Ammon's horn (tissue), 1 donor: Measurements from ENCODE around the gene RAB14.

Experiments used
- DNase-seq: peaks from one replicate; pipeline ENCODE4 v3.0.0-alpha.2; 2016; ENCODE audit warnings: low spot score

Gene RAB14

GRCh38 chr9:121201738-121202533, at the start of gene RAB14:
TSS of gene RAB14 (minus strand) at chr9:121201869. CDS start at chr9:121193412, 8,457 bp downstream.
- DNase-seq = peak; percentile 99

GRCh38 chr9:121249563-121249962, 47.9 kb upstream of the RAB14 start:
- DNase-seq = no peak

DNA sequence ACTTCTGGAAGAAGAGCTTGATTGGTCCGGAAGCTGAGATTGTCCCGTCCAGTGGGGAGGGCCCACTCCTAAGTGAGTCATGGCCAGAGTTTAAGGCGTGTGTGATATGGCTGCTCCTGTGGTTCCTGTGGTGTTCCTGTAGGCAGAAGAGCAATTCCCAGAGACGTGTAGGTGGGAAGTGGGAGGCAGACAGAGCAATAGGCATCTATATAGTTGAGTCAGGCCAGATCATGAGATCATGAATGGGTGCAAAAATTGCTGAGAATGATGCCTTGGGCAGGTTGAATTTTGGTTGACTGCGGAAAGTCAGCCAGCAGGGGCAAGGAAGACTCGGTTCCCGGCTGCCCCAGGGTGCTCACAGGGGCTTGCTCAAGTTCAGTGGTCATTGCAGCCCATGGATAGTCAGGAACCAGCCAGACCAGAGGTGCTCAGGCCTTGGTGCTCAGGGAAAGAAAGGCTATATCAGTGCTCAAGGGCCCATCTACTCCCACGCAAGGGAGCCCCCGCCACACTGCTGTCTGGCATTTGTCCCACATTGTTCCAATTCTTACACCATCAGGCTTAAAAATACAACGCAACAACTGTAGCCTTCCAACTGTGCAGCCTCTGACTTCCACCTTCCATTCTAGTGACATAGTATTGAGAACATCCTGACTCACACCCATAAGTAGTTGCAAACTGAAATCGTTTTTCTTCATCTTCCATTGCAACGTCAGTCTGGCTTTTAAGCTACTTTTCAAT, 45.3 kb upstream of the RAB14 start:
- DNase-seq = no peak

DNA sequence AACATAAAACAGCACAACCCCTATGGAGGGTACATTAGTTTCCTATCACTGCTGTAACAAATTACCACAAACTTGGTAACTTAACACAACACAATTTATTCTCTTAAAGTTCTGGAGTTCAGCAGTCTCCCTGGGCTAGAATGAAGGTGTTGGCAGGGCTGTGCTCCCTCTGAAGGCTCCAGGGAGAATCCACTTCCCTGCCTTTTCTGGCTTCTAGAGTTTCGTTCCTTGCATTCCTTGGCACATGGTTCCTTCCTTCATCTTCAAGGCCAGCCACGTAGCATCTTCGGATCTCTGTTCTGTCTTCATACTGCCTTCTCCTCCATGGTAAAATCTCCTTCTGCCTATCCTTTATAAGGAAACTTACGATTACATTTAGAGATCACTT, 41.3 kb upstream of the RAB14 start:
- DNase-seq = no peak

GRCh38 chr9:121242219-121242958, 40.7 kb upstream of the RAB14 start:
- DNase-seq = no peak

- DNase-seq = no peak
These were observed 38.9 kb upstream of the RAB14 start for GRCh38 chr9:121240472-121241135.

- DNase-seq = no peak
These were observed 38.2 kb upstream of the RAB14 start for GRCh38 chr9:121239851-121240250.

DNA sequence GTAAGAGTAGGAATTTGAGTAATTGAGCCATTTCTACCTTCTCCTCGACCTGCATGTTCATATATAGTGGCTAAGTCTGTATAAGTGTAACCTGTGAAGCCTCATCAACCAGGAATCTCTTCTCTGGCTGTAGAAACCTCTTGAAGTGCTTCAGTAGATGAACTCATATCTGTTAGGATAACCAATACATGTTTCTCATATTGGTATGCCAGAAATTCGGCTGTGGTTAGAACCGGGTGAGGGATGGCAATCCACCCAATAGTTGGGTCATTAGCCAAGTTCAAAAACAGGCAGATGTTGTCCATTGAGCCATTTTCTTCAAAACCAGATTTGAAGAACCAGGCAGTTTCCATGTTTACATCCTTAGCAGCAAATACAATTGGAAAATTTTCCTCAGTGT, 37.4 kb upstream of the RAB14 start:
- no peak for DNase-seq

DNA sequence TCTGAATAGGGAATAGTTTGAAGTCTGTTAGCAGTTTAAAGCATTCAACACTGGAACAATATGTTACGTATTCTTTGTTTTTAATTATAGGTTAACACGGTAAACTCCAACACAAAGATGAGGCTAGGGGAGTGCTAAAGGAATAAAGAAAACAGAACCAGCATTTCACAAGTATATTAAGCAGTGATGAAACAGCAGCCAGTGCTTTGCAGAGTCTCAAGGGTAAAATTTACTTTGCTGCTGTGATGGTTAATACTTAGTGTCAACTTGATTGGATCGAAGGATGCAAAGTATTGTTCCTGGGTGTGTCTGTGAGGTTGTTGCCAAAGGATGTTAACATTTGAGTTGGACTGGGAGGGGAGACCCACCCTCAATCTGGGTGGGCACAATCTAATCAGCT, 36.2 kb upstream of the RAB14 start:
- no peak for DNase-seq

- DNase-seq = no peak
These were observed 33.8 kb upstream of the RAB14 start for GRCh38 chr9:121235512-121235911.

DNA sequence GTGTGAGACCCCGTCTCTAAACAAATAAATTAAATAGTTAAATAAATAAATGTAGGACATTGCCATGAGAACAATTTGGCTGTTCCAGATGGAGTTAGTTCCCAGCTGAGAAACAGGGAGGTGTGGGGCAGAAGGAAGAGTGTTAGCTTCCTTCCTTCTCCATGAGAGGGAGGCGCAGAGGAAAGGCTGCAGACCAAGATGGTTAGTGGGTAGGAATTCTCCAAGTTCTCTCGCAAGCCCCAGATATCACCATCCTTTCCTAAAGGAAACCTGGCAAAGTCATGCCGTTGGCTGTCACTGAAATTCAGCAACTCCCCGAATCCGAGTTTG, 33.1 kb upstream of the RAB14 start:
- DNase-seq = no peak

GRCh38 chr9:121233906-121234831, 32.5 kb upstream of the RAB14 start:
- no peak for DNase-seq

- no peak for DNase-seq
These were observed 30.6 kb upstream of the RAB14 start for GRCh38 chr9:121232251-121232650.

- no peak for DNase-seq
These were observed 28.6 kb upstream of the RAB14 start for GRCh38 chr9:121230256-121230655.

GRCh38 chr9:121227862-121228261, 26.2 kb upstream of the RAB14 start:
- DNase-seq = no peak

DNA sequence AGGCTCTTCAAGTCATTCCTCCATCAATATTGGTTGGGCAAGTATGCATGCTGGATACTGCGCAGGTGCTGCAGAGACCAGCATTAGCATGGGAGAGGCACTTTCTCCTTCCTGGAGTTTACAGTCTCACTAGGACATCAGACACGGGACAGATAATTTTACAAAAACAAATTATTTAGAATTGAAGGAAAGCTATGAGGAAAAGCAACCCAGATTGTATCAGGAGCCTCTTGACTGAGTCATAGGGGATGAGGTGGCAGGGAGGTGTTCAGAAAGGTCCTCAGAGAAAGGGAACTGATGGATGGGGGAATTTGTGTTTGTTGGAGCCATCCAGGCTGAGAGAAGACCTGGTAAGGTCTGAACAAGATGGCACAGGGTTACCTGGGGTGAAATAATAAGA, 24.5 kb upstream of the RAB14 start:
- no peak for DNase-seq

- no peak for DNase-seq
These were observed 23.6 kb upstream of the RAB14 start for GRCh38 chr9:121225240-121225639.

- DNase-seq = peak; percentile 45
These were observed 21.0 kb upstream of the RAB14 start for GRCh38 chr9:121222524-121223171.

DNA sequence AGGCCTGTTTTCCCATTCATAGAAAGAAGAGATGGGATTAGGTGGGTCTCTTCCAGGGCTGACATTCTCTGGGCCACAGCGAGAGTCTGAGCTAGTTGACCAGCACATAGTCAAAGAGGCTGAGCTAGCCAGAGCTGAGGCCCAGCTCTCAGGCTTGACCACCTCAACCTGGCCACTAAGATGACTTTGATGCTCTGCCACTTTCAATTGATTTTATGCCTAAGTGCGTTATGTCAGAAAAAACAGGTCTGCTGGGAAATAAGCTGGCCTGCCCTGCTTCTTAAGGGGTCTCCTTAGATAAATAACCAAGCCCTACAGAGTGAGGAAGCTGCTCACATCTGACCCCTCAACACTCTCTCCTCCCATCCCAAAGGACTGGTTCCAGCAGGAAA, 20.0 kb upstream of the RAB14 start:
- no peak for DNase-seq

DNA sequence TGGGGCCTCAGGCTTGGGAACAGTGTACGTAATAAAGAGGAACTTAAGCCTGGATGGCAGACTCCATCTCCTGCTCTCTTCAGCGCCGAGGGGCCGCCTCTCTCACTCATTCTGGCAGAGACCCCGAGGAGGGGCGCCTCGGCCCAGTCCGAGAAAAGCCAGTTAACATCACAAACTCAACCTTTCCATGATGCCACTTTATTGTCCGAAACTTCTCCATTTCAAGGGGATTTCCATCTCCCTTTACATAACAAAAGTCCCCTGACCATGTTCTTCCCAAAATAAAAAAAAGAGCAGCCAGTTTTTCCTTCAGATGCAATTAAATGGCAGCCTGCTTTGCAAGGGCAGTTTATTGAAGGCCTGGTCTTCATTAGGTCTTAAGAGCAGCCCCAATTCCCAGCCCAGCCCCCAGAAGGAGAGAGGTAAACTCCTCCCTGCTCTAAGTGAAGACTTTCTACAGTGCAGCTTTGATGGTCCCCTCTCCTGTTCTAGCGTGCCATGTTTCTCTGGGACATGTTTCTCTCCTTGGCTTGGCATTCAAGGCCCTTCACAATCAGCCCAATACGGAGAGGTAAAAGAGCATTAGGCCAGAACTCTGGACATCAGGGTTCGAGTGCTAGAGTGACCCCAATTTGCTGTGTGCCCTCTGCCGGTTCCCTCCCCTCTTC, 19.5 kb upstream of the RAB14 start:
- no peak for DNase-seq
